Activated CD4-positive, alpha-beta T cell treated with anti-CD3 and anti-CD28 coated beads for 4 hours (primary cell): ENCODE data around the gene TNXB.
"Not testable (repeated sequence)": the region's sequence is repeated elsewhere in the genome, so short reads cannot be mapped to it uniquely, and the experiment has no call there.

Experiments
- DNase-seq, 2 donors: peaks; one replicate each; pipeline ENCODE4 v3.0.0-alpha.2; 2020

TNXB gene

DNA sequence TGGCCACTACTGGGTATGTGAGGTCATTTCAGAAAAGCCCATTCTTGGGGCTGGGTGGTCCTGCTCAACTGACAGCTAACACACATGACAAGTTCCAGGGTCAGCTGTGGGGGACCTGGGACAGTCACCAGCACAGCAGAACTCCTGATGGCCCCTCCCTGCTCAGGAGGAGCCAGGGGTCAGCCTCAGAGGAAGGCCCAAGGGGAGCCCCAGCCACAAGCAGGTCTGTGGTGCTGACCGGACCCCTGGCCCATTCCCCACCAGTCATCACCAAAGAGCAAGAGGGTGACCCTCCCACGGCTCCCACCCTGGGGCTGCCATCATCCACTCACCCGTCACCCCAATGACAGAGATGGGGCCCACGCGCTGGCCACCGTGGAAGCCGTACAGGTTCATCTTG is 52.9 kb downstream of the TNXB start:
- DNase-seq: no peak

GRCh38 chr6:32055756-32056155 is 53.4 kb downstream of the TNXB start:
- DNase-seq: not testable (repeated sequence)

GRCh38 chr6:32053314-32053713 is 55.8 kb downstream of the TNXB start:
- not testable (repeated sequence) for DNase-seq

DNA sequence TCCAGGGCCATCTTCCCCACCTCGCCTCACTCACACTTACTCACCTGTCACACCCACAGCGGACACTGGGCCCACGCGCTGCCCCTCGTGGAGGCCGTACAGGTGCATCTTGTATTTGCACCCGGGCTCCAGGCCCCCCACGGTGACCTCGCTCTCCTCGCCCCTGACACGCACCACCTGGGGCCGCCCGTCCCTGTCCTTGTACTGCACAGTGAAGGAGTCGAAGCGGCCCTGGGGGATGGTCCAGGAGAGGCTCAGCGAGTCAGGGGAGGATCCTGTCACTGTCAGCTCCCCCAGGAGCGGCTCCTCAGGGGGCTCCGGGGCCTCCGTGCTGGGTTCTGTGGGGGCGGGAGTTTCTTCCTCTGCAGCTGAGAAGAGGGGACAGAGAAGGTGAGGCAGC is 56.5 kb downstream of the TNXB start:
- DNase-seq: not testable (repeated sequence)

DNA sequence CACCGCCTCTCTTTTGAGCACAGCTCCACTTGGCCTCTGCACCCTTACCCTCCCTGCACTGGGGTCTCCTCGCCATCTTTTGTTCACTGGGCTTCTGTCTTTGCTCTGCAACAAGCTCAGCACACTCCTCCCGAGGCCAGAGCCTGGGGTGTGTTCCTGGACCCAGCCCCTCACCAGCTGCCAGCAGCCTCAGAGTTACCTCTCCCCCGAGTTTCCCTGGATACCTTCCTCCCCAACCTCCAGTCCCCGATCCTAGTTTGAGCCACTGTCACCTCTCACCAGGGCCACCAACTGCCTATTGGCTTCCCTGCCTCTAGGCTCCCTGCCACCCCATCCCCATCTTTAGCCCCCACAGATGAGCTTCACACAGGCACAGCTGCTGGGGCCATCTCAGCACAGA is 58.6 kb downstream of the TNXB start:
- no peak for DNase-seq

DNA sequence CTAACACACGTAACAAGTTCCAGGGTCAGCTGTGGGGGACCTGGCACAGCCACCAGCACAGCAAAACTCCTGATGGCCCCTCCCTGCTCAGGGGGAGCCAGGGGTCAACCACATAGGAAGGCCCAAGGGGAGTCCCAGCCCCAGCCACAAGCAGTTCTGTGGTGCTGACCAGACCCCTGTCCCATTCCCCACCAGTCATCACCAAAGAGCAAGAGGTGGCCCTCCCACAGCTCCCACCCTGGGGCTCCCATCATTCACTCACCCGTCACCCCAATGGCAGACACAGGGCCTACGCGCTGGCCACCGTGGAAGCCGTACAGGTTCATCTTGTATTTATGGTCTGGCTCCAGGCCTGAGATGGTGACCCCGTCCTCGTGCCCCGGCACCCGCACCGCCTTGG is 59.4 kb downstream of the TNXB start:
- DNase-seq: not testable (repeated sequence)

- DNase-seq: not testable (repeated sequence)
These were observed 60.0 kb downstream of the TNXB start for GRCh38 chr6:32049149-32049548.

DNA sequence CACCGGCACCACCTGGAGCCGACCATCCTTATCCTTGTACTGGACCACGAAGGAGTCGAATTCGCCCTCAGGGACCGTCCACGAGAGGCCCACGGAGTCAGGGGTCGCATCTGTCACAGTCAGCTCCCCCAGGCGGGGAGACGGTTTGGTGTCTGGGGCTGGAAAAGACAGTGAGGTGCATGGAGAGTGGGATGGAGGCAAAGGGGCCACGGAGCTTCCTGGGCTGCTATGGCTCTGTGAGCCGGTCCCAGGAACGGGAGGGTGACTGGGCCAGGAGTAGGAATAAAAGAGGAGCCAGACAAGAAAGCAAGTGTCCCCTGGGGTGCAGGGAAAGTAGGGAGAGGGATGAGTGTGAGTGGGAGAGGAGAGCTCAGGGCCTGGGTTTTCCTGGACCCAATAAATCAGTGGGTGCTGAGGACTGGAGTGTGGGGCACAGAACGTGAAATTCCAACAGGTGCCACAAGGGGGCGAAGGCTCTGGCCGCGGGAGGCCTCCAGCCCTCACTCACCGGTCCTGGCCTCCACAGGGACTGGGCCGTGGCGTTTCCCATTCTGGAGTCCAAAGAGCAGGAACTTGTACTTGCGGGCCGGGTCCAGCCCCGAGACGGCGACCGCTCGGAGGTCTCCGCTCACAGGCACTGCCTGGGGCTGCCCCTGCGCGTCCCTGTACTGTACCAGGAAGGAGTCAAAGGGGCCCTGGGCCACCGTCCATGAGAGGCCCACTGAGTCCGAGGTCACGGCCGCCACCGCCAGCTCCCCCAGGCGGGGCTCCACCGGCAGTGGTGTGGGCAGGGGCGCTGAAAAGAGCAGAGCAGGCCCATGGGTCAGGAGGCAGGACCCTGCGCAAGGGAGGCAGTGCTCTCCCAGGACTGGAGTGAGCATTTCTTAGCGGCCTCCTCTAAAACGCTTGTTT is 61.0 kb downstream of the TNXB start:
- DNase-seq: peak; percentile 49 to 63

DNA sequence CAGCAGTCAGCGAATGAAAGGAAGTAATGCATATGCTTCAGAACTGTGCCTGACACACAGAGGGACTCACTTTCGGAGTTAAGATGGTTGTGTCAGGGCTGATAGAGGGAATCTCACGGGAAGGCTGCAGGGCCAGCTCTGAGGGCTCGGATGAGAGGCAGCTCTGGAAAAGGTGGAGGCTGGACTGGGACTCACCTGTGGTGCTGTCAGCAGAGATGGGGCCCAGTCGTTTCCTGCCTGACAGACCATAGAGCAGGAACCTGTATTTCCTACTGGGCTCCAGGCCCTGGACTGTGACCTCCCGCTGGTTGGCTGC is 61.6 kb downstream of the TNXB start:
- no peak for DNase-seq

- no peak for DNase-seq
These were observed 62.1 kb downstream of the TNXB start for GRCh38 chr6:32047084-32047478.

GRCh38 chr6:32046450-32047083 is 62.6 kb downstream of the TNXB start:
- DNase-seq: no peak

- DNase-seq: no peak
These were observed 63.2 kb downstream of the TNXB start for GRCh38 chr6:32045811-32046449.

DNA sequence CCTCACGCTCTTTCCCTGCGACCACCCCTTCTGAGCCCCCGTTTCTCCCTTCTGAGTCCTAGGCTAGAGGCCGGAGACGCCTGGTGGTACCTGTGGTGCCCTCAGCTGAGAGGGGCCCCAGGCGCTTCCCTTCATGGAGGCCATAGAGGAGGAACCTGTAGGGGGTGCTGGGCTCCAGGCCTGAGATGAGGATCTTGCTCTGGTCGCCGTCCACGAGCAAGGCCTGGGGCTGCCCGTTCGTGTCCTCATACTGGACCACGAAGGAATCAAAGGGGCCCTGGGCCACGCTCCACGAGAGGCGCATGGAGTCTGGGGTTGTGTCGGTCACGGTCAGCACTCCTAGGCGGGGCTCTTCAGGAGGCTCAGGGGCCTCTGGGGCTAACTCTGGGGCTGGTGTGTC is 64.2 kb downstream of the TNXB start:
- not testable (repeated sequence) for DNase-seq

- DNase-seq: not testable (repeated sequence)
These were observed 65.4 kb downstream of the TNXB start for GRCh38 chr6:32043589-32044380.

DNA sequence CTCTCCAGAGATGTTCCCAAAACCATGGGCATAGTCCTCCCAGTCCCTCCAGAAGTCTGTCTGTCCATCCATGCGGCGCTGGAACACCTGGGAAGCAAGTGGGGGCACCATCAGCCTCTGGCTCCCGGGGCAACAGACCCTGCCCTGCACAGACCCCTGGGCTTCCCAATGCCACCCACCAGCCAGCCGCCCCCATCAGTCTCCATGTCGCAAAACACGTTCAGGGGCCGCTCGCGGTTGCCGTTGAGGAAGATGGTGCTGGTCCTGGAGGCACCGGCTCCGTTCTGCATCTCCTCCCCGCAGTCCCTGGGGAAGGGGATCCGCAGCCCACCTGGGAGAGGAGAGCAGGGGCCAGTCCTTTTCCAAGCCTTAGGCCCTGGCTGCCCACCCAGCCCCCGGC is 66.9 kb downstream of the TNXB start:
- not testable (repeated sequence) for DNase-seq

GRCh38 chr6:32041385-32041784 is 67.8 kb downstream of the TNXB start:
- DNase-seq: not testable (repeated sequence)

GRCh38 chr6:32041050-32041321 is 68.2 kb downstream of the TNXB start:
- DNase-seq: not testable (repeated sequence)

DNA sequence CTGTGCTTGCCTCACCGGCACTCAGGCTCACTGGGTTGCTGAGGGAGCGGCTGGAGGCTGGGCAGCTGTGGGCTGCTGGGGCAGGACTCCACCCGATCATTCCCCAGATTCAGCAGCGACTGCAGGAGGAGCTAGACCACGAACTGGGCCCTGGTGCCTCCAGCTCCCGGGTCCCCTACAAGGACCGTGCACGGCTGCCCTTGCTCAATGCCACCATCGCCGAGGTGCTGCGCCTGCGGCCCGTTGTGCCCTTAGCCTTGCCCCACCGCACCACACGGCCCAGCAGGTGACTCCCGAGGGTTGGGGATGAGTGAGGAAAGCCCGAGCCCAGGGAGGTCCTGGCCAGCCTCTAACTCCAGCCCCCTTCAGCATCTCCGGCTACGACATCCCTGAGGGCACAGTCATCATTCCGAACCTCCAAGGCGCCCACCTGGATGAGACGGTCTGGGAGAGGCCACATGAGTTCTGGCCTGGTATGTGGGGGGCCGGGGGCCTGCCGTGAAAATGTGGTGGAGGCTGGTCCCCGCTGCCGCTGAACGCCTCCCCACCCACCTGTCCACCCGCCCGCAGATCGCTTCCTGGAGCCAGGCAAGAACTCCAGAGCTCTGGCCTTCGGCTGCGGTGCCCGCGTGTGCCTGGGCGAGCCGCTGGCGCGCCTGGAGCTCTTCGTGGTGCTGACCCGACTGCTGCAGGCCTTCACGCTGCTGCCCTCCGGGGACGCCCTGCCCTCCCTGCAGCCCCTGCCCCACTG is 68.7 kb downstream of the TNXB start:
- DNase-seq: not testable (repeated sequence)

DNA sequence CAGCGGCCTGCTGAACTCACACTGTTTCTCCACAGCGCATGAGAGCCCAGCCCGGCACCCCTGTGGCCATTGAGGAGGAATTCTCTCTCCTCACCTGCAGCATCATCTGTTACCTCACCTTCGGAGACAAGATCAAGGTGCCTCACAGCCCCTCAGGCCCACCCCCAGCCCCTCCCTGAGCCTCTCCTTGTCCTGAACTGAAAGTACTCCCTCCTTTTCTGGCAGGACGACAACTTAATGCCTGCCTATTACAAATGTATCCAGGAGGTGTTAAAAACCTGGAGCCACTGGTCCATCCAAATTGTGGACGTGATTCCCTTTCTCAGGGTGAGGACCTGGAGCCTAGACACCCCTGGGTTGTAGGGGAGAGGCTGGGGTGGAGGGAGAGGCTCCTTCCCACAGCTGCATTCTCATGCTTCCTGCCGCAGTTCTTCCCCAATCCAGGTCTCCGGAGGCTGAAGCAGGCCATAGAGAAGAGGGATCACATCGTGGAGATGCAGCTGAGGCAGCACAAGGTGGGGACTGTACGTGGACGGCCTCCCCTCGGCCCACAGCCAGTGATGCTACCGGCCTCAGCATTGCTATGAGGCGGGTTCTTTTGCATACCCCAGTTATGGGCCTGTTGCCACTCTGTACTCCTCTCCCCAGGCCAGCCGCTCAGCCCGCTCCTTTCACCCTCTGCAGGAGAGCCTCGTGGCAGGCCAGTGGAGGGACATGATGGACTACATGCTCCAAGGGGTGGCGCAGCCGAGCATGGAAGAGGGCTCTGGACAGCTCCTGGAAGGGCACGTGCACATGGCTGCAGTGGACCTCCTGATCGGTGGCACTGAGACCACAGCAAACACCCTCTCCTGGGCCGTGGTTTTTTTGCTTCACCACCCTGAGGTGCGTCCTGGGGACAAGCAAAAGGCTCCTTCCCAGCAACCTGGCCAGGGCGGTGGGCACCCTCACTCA is 69.5 kb downstream of the TNXB start:
- DNase-seq: not testable (repeated sequence)

GRCh38 chr6:32038878-32039277 is 70.3 kb downstream of the TNXB start:
- DNase-seq: not testable (repeated sequence)
